Calu3 (cell line): Measurements from ENCODE around the gene NRG3. TPM values are rescaled to one million over a fixed set of nuclear protein-coding genes. Genes with fewer than 3 reads are reported as not detected.

Experiments
- BruUV-seq: library from RNA; stranded (reverse); fragments of 400-500 nt; replicated peaks from 2 replicates; lab custom pipeline; 2021; lab: Mats Ljungman, UMichigan
- CTCF ChIA-PET: fragments of 300-600 bp; sonication (Branson Sonifier 250); formaldehyde crosslinking; loops from one replicate; lab custom pipeline; 2022; ENCODE audit warnings: antibody characterized with exemption; lab: Charles Lee
- DNase-seq: peaks from one replicate; pipeline ENCODE4 v3.0.0; 2022
- H3K27ac Mint-ChIP-seq: one replicate; pipeline ENCODE4 v1.8.0; 2022; ENCODE audit warnings: mixed read lengths; ENCODE audit not compliant: unreplicated experiment
- H3K27me3 Mint-ChIP-seq: one replicate; pipeline ENCODE4 v1.8.0; 2022; ENCODE audit warnings: mixed read lengths; ENCODE audit not compliant: unreplicated experiment
- H3K36me3 Mint-ChIP-seq: one replicate; pipeline ENCODE4 v1.8.0; 2022; ENCODE audit warnings: mild to moderate bottlenecking, moderate library complexity, mixed read lengths; ENCODE audit not compliant: insufficient read depth, unreplicated experiment
- H3K4me1 Mint-ChIP-seq: one replicate; pipeline ENCODE4 v1.8.0; 2022; ENCODE audit warnings: mild to moderate bottlenecking, low read depth, mixed read lengths; ENCODE audit not compliant: unreplicated experiment
- H3K4me3 Mint-ChIP-seq: one replicate; pipeline ENCODE4 v1.8.0; 2022; ENCODE audit warnings: mild to moderate bottlenecking, low read depth, moderate library complexity, mixed read lengths; ENCODE audit not compliant: unreplicated experiment
- H3K9me3 Mint-ChIP-seq: one replicate; pipeline ENCODE4 v1.8.0; 2022; ENCODE audit warnings: low read depth, mixed read lengths; ENCODE audit not compliant: unreplicated experiment
- CTCF ChIP-seq: fragments of 200-600 bp; IDR thresholded peaks from one replicate; pipeline ENCODE4 v1.8.0; 2022; ENCODE audit warnings: antibody characterized with exemption; ENCODE audit not compliant: unreplicated experiment
- intact Hi-C: fragments of 100-400 bp; cut with micrococcal nuclease; formaldehyde crosslinking; loops from one replicate; pipeline ENCODE4 v1.10.0; 2022; ENCODE audit not compliant: unreplicated experiment
- total RNA-seq: library from RNA; stranded (reverse); gene quantifications from 2 replicates; pipeline ENCODE4 v1.2.3, GENCODE V29; 2022

Gene NRG3
- total RNA-seq, 1 experiment from 2014 or later: 46.3 TPM

GRCh38 chr10:81918766-81919165, 43.8 kb downstream of the NRG3 start:
- DNase-seq: no peak
- CTCF ChIA-PET: interaction anchor here (0.6 kb wide), 1 partner anchor 223 kb away, joined by 3 read pairs; no protein-coding TSS in a partner anchor
- H3K4me1 Mint-ChIP-seq: peaks cover 54% of the 10 kb centered on the region
- no peaks in the 10 kb centered on the region for H3K36me3 Mint-ChIP-seq
- no peak overlapping the region for H3K4me3 Mint-ChIP-seq
- H3K27me3 Mint-ChIP-seq: no peaks in the 10 kb centered on the region
- no TSS peak for BruUV-seq
- no peak overlapping the region for H3K27ac Mint-ChIP-seq
- H3K9me3 Mint-ChIP-seq: no peaks in the 10 kb centered on the region
- TF ChIP-seq CTCF: no peak
- intact Hi-C loops: no loop called here

DNA sequence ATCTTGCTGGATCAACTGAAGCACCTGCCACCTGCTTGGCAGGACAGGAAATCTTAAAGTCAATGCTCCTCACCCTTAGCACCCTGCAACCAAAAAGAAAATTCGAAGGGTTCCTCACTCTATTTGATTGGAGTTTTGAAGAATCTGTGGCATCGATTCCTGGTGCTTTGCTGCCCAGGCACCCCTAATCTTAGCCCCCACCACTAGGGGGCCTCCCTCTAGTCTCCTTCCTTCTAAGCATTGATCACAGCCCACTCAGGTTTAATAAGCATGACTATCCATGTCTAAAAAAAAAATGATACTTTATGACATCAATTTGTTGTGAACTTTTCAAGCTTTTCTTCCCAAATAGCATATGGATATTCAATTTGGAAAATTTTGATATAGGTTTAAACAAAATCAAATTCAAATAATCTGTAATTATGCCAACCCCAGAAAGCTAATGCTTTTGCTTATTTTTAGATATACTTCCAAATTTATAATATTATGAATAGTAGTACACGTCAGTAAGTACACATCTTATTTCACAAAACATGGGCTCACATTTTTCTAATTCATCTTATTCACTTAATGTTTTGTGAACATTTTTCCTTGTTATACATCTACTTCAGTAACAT, 45.3 kb downstream of the NRG3 start:
- Mint-ChIP-seq H3K27me3 (no peaks in the 10 kb centered on the region), H3K4me1 (peaks cover 40% of the 10 kb centered on the region), H3K27ac (no peak overlapping the region), H3K4me3 (no peak overlapping the region), H3K36me3 (no peaks in the 10 kb centered on the region), H3K9me3 (no peaks in the 10 kb centered on the region)
- CTCF ChIA-PET: interaction anchor here (0.6 kb wide), 1 partner anchor 175 kb away, joined by 3 read pairs; no protein-coding TSS in a partner anchor
- peak; percentile 75 for DNase-seq
- intact Hi-C loops: no loop called here
- TF ChIP-seq CTCF: peak; percentile 87
- BruUV-seq: no TSS peak

- Mint-ChIP-seq H3K9me3 (peaks cover 2% of the 10 kb centered on the region), H3K36me3 (no peaks in the 10 kb centered on the region), H3K27me3 (no peaks in the 10 kb centered on the region), H3K27ac (no peak overlapping the region), H3K4me1 (peaks cover 17% of the 10 kb centered on the region), H3K4me3 (no peak overlapping the region)
- no peak for DNase-seq
- BruUV-seq: no TSS peak
- intact Hi-C loops: no loop called here
- no peak for TF ChIP-seq CTCF
- CTCF ChIA-PET: interaction anchor here (0.5 kb wide), 2 partner anchors 121 to 146 kb away, joined by 3 read pairs; no protein-coding TSS in a partner anchor
Observed at GRCh38 chr10:81928119-81928518, 53.1 kb downstream of the NRG3 start.

DNA sequence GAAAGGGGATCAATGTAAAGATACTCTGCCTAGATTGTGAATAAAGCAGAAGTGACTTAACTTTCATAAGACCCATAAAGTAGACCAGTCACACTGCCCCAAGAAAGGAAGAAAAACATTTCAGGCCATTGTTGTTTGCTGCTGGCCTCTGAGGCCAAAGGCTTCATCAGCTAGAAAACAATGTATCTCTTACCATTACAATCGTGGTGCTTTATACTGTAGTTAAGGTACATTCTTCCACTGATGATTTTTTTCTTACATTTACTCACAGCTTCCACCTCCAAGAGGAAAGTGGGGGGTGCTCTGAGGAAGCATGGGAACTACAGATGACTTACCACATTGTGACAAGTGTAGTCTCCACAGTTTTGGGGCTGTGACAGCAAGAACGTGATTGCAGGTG, 68.6 kb downstream of the NRG3 start:
- Mint-ChIP-seq H3K4me3 (no peak overlapping the region), H3K27ac (no peak overlapping the region), H3K36me3 (no peaks in the 10 kb centered on the region), H3K4me1 (no peaks in the 10 kb centered on the region), H3K27me3 (no peaks in the 10 kb centered on the region), H3K9me3 (peaks cover 7% of the 10 kb centered on the region)
- DNase-seq: no peak
- no peak for TF ChIP-seq CTCF
- CTCF ChIA-PET: no interaction called here
- intact Hi-C loops: no loop called here
- BruUV-seq: no TSS peak
